Liver (tissue), 9 donors: ENCODE measurements around the gene FAM131B. TPM values are rescaled to one million over a fixed set of nuclear protein-coding genes. Genes with fewer than 3 reads are reported as not detected.

Experiments
- DNase-seq: peaks from one replicate; pipeline ENCODE4 v3.0.0-alpha.2; 2017; ENCODE audit warnings: low spot score
- H3K27ac ChIP-seq, 2 donors: one replicate each; pipeline ENCODE4 v1.7.0; 2013; ENCODE audit warnings: inconsistent platforms in 2 of 2, low read length in 2 of 2, control low read depth in 1 of 2, low read depth in 1 of 2, mild to moderate bottlenecking in 1 of 2
- H3K27me3 ChIP-seq, 4 donors: one replicate each; pipeline versions ENCODE4 v1.6.1 to v1.7.0; 2013; ENCODE audit warnings: low read length in 3 of 4, inconsistent platforms in 1 of 4, mild to moderate bottlenecking in 1 of 4, moderate library complexity in 1 of 4; ENCODE audit not compliant: control insufficient read depth in 4 of 4, insufficient read depth in 4 of 4
- H3K36me3 ChIP-seq, 4 donors: one replicate each; pipeline versions ENCODE4 v1.6.1 to v1.7.0; 2013; ENCODE audit warnings: low read length in 3 of 4, mild to moderate bottlenecking in 3 of 4, low read depth in 1 of 4, moderate library complexity in 1 of 4; ENCODE audit not compliant: control insufficient read depth in 4 of 4, insufficient read depth in 3 of 4
- H3K4me1 ChIP-seq, 4 donors: one replicate each; pipeline versions ENCODE4 v1.6.1 to v1.7.0; 2013; ENCODE audit warnings: low read length in 3 of 4, mild to moderate bottlenecking in 3 of 4, moderate library complexity in 1 of 4; ENCODE audit not compliant: control insufficient read depth in 4 of 4, insufficient read depth in 4 of 4
- H3K4me3 ChIP-seq, 3 donors: one replicate each; pipeline versions ENCODE4 v1.6.1 to v1.7.0; 2013; ENCODE audit warnings: low read length in 3 of 3, control low read depth in 1 of 3, low read depth in 1 of 3, mild to moderate bottlenecking in 1 of 3
- H3K9ac ChIP-seq, 2 donors: one replicate each; pipeline ENCODE4 v1.7.0; 2013; ENCODE audit warnings: low read length in 2 of 2, mild to moderate bottlenecking in 2 of 2, moderate library complexity in 2 of 2, control low read depth in 1 of 2, low read depth in 1 of 2
- H3K9me3 ChIP-seq, 4 donors: one replicate each; pipeline versions ENCODE4 v1.6.1 to v1.7.0; 2013; ENCODE audit warnings: low read length in 3 of 4; ENCODE audit not compliant: control insufficient read depth in 4 of 4
- EGR1 ChIP-seq, 2 donors: IDR thresholded peaks; 2 replicates each; pipeline ENCODE4 v1.6.1; 2016 to 2018; ENCODE audit warnings: antibody characterized with exemption in 2 of 2, low read depth in 2 of 2
- FOXA1 ChIP-seq: IDR thresholded peaks from 2 replicates; pipeline ENCODE4 v1.6.1; 2016; ENCODE audit warnings: antibody characterized with exemption
- FOXA2 ChIP-seq: IDR thresholded peaks from 2 replicates; pipeline ENCODE4 v1.6.1; 2016; ENCODE audit warnings: antibody characterized with exemption
- GABPA ChIP-seq, 2 donors: IDR thresholded peaks in 1 of 2; conservative IDR thresholded peaks in 1 of 2; 2 replicates each; pipeline ENCODE4 v1.6.1; 2016; ENCODE audit warnings: antibody characterized with exemption in 2 of 2, mild to moderate bottlenecking in 1 of 2, moderate library complexity in 1 of 2
- HNF4A ChIP-seq, 2 donors: conservative IDR thresholded peaks; 2 replicates each; pipeline ENCODE4 v1.6.1; 2016; ENCODE audit warnings: antibody characterized with exemption in 2 of 2, mild to moderate bottlenecking in 2 of 2
- NR2F2 ChIP-seq: IDR thresholded peaks from 2 replicates; pipeline ENCODE4 v1.6.1; 2016; ENCODE audit warnings: antibody characterized with exemption
- RAD21 ChIP-seq, 2 donors: IDR thresholded peaks; 2 replicates each; pipeline ENCODE4 v1.6.1; 2016; ENCODE audit warnings: antibody characterized with exemption in 2 of 2, mild to moderate bottlenecking in 2 of 2
- RXRA ChIP-seq, 2 donors: IDR thresholded peaks; 2 replicates each; pipeline ENCODE4 v1.6.1; 2017 to 2018; ENCODE audit warnings: antibody characterized with exemption in 2 of 2, mild to moderate bottlenecking in 1 of 2
- SP1 ChIP-seq: IDR thresholded peaks from 2 replicates; pipeline ENCODE4 v1.6.1; 2018; ENCODE audit warnings: antibody characterized with exemption, mild to moderate bottlenecking
- WGBS: extraction: QIAGEN DNeasy Blood & Tissue Kit; methylation state at CpG from one replicate; pipeline ENCODE4 v1.1.7; 2013; 5-methylcytosine and 5-hydroxymethylcytosine counted together
- polyA plus RNA-seq, 2 donors: library from polyadenylated mRNA; stranded (reverse) in 1 of 2; unstranded in 1 of 2; fragments of 200-250 nt in 1 of 2; fragments of >200 nt in 1 of 2; fragmentation: Nextera tagmentation in 1 of 2; extraction: Ambion mirVana in 1 of 2; gene quantifications; one replicate each; pipeline versions ENCODE4 v1.2.1 to v1.2.3, GENCODE V29; 2013 to 2015
- total RNA-seq, 2 donors: library from RNA; depleted of rRNA; stranded (reverse); fragments of >200 nt; gene quantifications; one replicate each; pipeline ENCODE4 v1.2.3, GENCODE V29; 2014
- TF ChIP-seq, protein P1 (sequence below): IDR thresholded peaks from 2 replicates; pipeline ENCODE4 v1.6.1; 2016; ENCODE audit warnings: antibody characterized with exemption
- TF ChIP-seq, protein P2 (sequence below): fragments of 150-350 bp; IDR thresholded peaks from 2 replicates; pipeline ENCODE4 v1.5.1; 2017; ENCODE audit warnings: improper control_type of control experiment, low read depth, low read length; ENCODE audit not compliant: missing input control
- TF ChIP-seq, protein P3 (sequence below): IDR thresholded peaks from 2 replicates; pipeline ENCODE4 v1.6.1; 2016; ENCODE audit warnings: antibody characterized with exemption, mild to moderate bottlenecking
- TF ChIP-seq, protein P4 (sequence below): IDR thresholded peaks from 2 replicates; pipeline ENCODE4 v1.6.1; 2016; ENCODE audit warnings: antibody characterized with exemption
- TF ChIP-seq, protein P5 (sequence below): IDR thresholded peaks from 2 replicates; pipeline ENCODE4 v1.6.1; 2016; ENCODE audit warnings: antibody characterized with exemption
- donor health status: healthy.
- donor health status: healthy.
- donor health status: healthy.
- donor health status: healthy.
- donor health status: healthy.

FAM131B gene
- total and polyA plus RNA-seq, 4 donors, result 0.06 to 0.14 (median 0.08) TPM; not detected in 1

DNA sequence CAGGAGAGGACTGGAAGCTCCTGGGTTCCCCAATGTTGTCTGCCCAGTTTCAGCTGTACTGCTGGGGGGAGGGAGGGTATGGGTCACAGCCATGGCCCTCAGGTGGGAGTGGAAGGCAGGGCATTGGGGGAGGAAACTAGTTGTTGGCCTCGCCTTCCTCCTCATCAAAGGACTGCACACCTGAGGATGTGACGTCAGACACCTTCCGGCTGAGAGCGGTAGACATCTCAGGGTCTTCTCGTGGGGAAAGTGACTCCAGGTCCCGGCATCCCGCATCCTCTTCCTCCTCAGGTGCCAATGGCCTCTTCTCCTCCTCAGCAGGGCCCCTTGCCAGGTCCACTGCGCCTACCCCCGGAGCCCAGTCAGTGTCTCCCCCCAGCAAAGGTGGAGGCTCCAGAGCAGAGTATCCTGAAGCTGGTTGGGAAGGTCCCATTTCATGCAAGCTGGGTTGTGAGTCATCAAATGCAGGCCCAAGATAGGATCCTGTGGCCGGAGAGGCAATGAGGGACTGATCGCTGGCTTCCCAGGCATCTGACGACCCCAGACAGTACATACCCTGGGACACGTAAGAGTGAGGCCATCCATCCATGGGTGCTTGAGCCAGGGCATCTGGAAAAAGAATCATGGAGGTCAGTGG, 6.0 kb downstream of the FAM131B start:
- H3K4me3 ChIP-seq, result no peak overlapping the region
- H3K27ac ChIP-seq, result no peak overlapping the region
- H3K27me3 ChIP-seq, result no peaks in the 10 kb centered on the region
- H3K9ac ChIP-seq, result no peak overlapping the region
- 97% methylated on average over 13 of the region's 13 CpGs for WGBS
- H3K4me1 ChIP-seq, result peaks cover 6 to 12% (median 9%) of the 10 kb centered on the region in 4 donors
- TF ChIP-seq EGR1 (IDR thresholded peaks at IDR 0.05; ENCODE audit: low read depth in 2 of 2) (no peak), GABPA (IDR thresholded peaks at IDR 0.05 in 1 of 2, conservative IDR thresholded peaks at IDR 0.05 in 1 of 2) (no peak), SP1 (no peak), FOXA2 (no peak), FOXA1 (no peak), HNF4A (conservative IDR thresholded peaks at IDR 0.05) (no peak)
- TF ChIP-seq, protein P1, sequence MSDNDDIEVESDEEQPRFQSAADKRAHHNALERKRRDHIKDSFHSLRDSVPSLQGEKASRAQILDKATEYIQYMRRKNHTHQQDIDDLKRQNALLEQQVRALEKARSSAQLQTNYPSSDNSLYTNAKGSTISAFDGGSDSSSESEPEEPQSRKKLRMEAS, result no peak
- TF ChIP-seq, protein P2, sequence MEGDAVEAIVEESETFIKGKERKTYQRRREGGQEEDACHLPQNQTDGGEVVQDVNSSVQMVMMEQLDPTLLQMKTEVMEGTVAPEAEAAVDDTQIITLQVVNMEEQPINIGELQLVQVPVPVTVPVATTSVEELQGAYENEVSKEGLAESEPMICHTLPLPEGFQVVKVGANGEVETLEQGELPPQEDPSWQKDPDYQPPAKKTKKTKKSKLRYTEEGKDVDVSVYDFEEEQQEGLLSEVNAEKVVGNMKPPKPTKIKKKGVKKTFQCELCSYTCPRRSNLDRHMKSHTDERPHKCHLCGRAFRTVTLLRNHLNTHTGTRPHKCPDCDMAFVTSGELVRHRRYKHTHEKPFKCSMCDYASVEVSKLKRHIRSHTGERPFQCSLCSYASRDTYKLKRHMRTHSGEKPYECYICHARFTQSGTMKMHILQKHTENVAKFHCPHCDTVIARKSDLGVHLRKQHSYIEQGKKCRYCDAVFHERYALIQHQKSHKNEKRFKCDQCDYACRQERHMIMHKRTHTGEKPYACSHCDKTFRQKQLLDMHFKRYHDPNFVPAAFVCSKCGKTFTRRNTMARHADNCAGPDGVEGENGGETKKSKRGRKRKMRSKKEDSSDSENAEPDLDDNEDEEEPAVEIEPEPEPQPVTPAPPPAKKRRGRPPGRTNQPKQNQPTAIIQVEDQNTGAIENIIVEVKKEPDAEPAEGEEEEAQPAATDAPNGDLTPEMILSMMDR, result no peak
- TF ChIP-seq, protein P3, sequence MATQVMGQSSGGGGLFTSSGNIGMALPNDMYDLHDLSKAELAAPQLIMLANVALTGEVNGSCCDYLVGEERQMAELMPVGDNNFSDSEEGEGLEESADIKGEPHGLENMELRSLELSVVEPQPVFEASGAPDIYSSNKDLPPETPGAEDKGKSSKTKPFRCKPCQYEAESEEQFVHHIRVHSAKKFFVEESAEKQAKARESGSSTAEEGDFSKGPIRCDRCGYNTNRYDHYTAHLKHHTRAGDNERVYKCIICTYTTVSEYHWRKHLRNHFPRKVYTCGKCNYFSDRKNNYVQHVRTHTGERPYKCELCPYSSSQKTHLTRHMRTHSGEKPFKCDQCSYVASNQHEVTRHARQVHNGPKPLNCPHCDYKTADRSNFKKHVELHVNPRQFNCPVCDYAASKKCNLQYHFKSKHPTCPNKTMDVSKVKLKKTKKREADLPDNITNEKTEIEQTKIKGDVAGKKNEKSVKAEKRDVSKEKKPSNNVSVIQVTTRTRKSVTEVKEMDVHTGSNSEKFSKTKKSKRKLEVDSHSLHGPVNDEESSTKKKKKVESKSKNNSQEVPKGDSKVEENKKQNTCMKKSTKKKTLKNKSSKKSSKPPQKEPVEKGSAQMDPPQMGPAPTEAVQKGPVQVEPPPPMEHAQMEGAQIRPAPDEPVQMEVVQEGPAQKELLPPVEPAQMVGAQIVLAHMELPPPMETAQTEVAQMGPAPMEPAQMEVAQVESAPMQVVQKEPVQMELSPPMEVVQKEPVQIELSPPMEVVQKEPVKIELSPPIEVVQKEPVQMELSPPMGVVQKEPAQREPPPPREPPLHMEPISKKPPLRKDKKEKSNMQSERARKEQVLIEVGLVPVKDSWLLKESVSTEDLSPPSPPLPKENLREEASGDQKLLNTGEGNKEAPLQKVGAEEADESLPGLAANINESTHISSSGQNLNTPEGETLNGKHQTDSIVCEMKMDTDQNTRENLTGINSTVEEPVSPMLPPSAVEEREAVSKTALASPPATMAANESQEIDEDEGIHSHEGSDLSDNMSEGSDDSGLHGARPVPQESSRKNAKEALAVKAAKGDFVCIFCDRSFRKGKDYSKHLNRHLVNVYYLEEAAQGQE, result no peak
- H3K36me3 ChIP-seq, result no peaks in the 10 kb centered on the region
- no peak for DNase-seq
- no peaks in the 10 kb centered on the region for H3K9me3 ChIP-seq

DNA sequence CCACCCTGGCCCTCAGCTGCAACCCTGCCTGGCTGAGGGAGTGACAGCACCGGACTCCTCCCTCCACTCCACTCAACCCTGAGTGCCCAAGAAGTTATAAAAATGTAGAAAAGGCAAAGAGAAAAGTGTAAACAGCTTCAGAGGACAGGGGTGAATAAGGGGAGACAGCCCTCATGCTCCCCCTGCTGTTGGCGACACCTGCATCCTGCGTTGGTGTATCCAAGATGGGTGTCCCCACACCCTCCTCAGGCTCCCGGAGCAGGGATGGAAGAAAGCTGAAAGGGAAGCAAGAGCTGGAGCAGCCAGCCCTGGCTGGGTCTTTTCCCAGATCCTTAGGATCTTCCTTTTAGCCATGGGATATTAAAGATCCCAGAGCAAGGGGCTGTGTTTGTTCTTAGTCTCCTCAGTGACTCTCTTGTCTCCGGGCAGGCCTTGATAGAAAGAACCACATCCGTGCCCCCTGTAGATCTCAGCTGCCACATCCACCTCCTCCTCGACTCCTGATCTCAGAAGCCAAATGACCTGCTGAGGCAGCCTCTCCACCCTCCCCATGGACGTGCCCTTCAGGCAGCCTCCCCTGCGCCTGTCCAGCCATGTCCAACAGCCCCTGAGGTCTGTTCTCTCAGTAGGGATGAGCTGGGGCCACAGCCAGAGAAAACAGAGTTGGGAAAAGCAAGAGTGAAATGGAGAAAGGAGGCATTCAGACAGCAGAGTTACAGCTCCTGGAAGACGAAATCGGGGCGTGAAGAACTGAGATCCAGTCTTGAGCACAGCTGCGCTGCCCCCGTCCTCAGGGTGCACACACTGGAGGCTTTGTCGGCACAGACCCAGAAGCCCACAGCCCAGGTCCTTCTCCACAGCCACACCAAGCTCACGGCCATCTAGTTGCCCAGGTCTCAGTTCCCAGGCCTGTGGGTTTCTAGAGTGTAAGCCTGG, 6.8 kb downstream of the FAM131B start:
- DNase-seq, result no peak
- Histone ChIP-seq H3K27ac (no peak overlapping the region), H3K27me3 (no peaks in the 10 kb centered on the region), H3K4me3 (no peak overlapping the region), H3K9ac (no peak overlapping the region), H3K4me1 (peaks cover 6 to 12% (median 9%) of the 10 kb centered on the region in 4 donors), H3K9me3 (no peaks in the 10 kb centered on the region), H3K36me3 (no peaks in the 10 kb centered on the region)
- WGBS, result 96% methylated on average over 16 of the region's 16 CpGs
- TF ChIP-seq SP1 (no peak), NR2F2 (no peak), RXRA (IDR thresholded peaks at IDR 0.05) (no peak), FOXA2 (no peak), RAD21 (IDR thresholded peaks at IDR 0.05) (no peak), FOXA1 (no peak), GABPA (IDR thresholded peaks at IDR 0.05 in 1 of 2, conservative IDR thresholded peaks at IDR 0.05 in 1 of 2) (no peak)
- TF ChIP-seq, protein P3, result no peak
- TF ChIP-seq, protein P4, sequence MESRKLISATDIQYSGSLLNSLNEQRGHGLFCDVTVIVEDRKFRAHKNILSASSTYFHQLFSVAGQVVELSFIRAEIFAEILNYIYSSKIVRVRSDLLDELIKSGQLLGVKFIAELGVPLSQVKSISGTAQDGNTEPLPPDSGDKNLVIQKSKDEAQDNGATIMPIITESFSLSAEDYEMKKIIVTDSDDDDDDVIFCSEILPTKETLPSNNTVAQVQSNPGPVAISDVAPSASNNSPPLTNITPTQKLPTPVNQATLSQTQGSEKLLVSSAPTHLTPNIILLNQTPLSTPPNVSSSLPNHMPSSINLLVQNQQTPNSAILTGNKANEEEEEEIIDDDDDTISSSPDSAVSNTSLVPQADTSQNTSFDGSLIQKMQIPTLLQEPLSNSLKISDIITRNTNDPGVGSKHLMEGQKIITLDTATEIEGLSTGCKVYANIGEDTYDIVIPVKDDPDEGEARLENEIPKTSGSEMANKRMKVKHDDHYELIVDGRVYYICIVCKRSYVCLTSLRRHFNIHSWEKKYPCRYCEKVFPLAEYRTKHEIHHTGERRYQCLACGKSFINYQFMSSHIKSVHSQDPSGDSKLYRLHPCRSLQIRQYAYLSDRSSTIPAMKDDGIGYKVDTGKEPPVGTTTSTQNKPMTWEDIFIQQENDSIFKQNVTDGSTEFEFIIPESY, result no peak
- TF ChIP-seq, protein P5, sequence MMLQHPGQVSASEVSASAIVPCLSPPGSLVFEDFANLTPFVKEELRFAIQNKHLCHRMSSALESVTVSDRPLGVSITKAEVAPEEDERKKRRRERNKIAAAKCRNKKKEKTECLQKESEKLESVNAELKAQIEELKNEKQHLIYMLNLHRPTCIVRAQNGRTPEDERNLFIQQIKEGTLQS, result no peak
- TF ChIP-seq, protein P2, result no peak
